AG09309 (cell line): ENCODE data around the gene TRMT10B.

Source experiments
- DNase-seq: peaks from one replicate; pipeline ENCODE4 v3.0.0-alpha.2; 2010; ENCODE audit warnings: low read depth
- H3K4me3 ChIP-seq: 2 replicates; pipeline ENCODE4 v1.5.1; 2011; ENCODE audit warnings: mild to moderate bottlenecking, low read depth, low read length, moderate library complexity; ENCODE audit not compliant: control insufficient read depth
- CTCF ChIP-seq: IDR thresholded peaks from 2 replicates; pipeline ENCODE4 v1.5.1; 2011; ENCODE audit warnings: mild to moderate bottlenecking, low read depth, low read length, inconsistent platforms; ENCODE audit not compliant: insufficient read depth, control insufficient read depth; ENCODE audit errors: missing control alignments

The TRMT10B gene

GRCh38 chr9:37732952-37733351 is 20.7 kb upstream of the TRMT10B start:
- no peak for TF ChIP-seq CTCF
- DNase-seq, result no peak

GRCh38 chr9:37739222-37739621 is 14.4 kb upstream of the TRMT10B start:
- no peak for DNase-seq
- TF ChIP-seq CTCF, result no peak
- H3K4me3 ChIP-seq, result no peak overlapping the region

More at GRCh38 chr9:37732952-37733351, 20.7 kb upstream of the TRMT10B start:
- H3K4me3 ChIP-seq, result no peak overlapping the region

GRCh38 chr9:37740128-37740527 is 13.5 kb upstream of the TRMT10B start:
- no peak for DNase-seq
- no peak overlapping the region for H3K4me3 ChIP-seq
- no peak for TF ChIP-seq CTCF

GRCh38 chr9:37740631-37741328 is 12.8 kb upstream of the TRMT10B start:
- H3K4me3 ChIP-seq, result no peak overlapping the region
- no peak for DNase-seq
- no peak for TF ChIP-seq CTCF

- no peak for TF ChIP-seq CTCF
- H3K4me3 ChIP-seq, result no peak overlapping the region
- no peak for DNase-seq
Observed at GRCh38 chr9:37745970-37746369, 7.6 kb upstream of the TRMT10B start.

- no peak overlapping the region for H3K4me3 ChIP-seq
- no peak for DNase-seq
- TF ChIP-seq CTCF, result no peak
Observed at GRCh38 chr9:37746448-37747270, 6.9 kb upstream of the TRMT10B start.
